ENCODE measurements around the gene RTN4. TPM values are rescaled to one million over a fixed set of nuclear protein-coding genes. Genes with fewer than 3 reads are reported as not detected.

The RTN4 gene
- total RNA-seq, 2 experiments from 2014 or later = 84.9 to 85.7 TPM

DNA sequence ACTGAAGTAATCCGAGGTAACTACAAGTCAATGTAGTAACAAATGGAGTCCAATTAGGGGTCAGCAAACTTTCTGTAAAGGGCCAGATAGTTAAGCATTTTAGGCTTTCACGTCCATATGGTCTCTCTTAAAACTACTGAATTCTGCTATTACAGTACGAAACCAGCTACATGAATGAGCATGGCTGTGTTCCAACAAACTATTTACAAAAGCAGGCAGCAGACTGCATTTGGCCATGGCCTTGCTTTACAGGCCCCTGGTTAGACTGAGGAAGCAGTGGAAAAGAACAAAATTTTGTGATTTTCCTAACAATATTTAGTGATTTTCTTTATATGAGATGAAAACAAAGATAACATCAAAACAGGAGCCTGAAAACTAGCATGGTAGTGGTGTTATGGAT, 64.0 kb downstream of the RTN4 start:
- Mint-ChIP-seq H3K27me3 (no peaks in the 10 kb centered on the region), H3K4me3 (no peak overlapping the region)

DNA sequence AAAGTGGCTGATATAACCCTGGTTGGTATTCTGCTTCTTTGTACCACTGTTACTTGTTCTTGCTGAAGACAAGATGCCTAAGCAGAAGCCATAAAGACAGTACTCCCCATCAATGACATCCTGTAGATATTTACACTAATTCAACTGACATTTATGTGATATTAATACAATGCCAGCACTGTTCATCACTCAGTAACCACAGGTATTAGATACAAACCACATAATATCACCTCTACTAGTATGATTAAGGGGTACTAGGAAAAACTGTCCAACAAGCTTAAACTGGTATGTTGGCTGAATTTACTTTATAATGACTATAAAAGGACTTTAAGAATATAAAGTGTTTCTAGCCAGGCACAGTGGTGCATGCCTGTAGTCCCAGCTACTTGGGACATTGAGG, 65.8 kb downstream of the RTN4 start:
- no peaks in the 10 kb centered on the region for H3K9me3 ChIP-seq (ENCODE audit: control insufficient read depth in 1 of 2, insufficient read depth in 1 of 2, low read length in 2 of 2)
- peaks cover 74% of the 10 kb centered on the region for H3K4me1 Mint-ChIP-seq (ENCODE audit: low read depth)
- no peaks in the 10 kb centered on the region for H3K9me3 Mint-ChIP-seq
- H3K4me1 ChIP-seq (ENCODE audit: insufficient read depth, low read length) = peaks cover 2% of the 10 kb centered on the region
- DNase-seq = no peak
- peaks cover 35% of the 10 kb centered on the region for H3K36me3 ChIP-seq (ENCODE audit: insufficient read depth, low read length)
- H3K27me3 Mint-ChIP-seq = no peaks in the 10 kb centered on the region
- TF ChIP-seq, protein P1, sequence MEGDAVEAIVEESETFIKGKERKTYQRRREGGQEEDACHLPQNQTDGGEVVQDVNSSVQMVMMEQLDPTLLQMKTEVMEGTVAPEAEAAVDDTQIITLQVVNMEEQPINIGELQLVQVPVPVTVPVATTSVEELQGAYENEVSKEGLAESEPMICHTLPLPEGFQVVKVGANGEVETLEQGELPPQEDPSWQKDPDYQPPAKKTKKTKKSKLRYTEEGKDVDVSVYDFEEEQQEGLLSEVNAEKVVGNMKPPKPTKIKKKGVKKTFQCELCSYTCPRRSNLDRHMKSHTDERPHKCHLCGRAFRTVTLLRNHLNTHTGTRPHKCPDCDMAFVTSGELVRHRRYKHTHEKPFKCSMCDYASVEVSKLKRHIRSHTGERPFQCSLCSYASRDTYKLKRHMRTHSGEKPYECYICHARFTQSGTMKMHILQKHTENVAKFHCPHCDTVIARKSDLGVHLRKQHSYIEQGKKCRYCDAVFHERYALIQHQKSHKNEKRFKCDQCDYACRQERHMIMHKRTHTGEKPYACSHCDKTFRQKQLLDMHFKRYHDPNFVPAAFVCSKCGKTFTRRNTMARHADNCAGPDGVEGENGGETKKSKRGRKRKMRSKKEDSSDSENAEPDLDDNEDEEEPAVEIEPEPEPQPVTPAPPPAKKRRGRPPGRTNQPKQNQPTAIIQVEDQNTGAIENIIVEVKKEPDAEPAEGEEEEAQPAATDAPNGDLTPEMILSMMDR (IDR thresholded peaks at IDR 0.05) = no peak
- H3K4me3 ChIP-seq (ENCODE audit: low read length) = no peak overlapping the region
- POLR2A ChIA-PET = no interaction called here
- H3K4me3 Mint-ChIP-seq = no peak overlapping the region
- intact Hi-C loops (cut with DNase I, micrococcal nuclease) = no loop called here
- H3K27ac ChIP-seq (ENCODE audit: low read depth in 1 of 2, low read length in 2 of 2) = no peak overlapping the region
- no peaks in the 10 kb centered on the region for H3K27me3 ChIP-seq (ENCODE audit: control insufficient read depth in 1 of 2, insufficient read depth in 2 of 2, low read length in 2 of 2)
- peaks cover 77% of the 10 kb centered on the region for H3K36me3 Mint-ChIP-seq (ENCODE audit: low read depth)
- CTCF ChIA-PET = interaction anchor here (1.3 kb wide), 1 partner anchor 64 kb away, joined by 4 read pairs; no protein-coding TSS in a partner anchor
- ATAC-seq (ENCODE audit: poor library complexity) = no peak
- H3K27ac Mint-ChIP-seq = no peak overlapping the region

More for the DNA sequence above, 64.0 kb downstream of the RTN4 start:
- ATAC-seq (ENCODE audit: poor library complexity) (no peak), DNase-seq (no peak)
- TF ChIP-seq, protein P1 (IDR thresholded peaks at IDR 0.05) = no peak
- intact Hi-C loops (cut with DNase I, micrococcal nuclease) = no loop called here
- Histone ChIP-seq H3K9me3 (ENCODE audit: control insufficient read depth in 1 of 2, insufficient read depth in 1 of 2, low read length in 2 of 2) (no peaks in the 10 kb centered on the region), H3K4me3 (ENCODE audit: low read length) (no peak overlapping the region), H3K27me3 (ENCODE audit: control insufficient read depth in 1 of 2, insufficient read depth in 2 of 2, low read length in 2 of 2) (no peaks in the 10 kb centered on the region), H3K36me3 (ENCODE audit: insufficient read depth, low read length) (peaks cover 31% of the 10 kb centered on the region), H3K27ac (ENCODE audit: low read depth in 1 of 2, low read length in 2 of 2) (no peak overlapping the region), H3K4me1 (ENCODE audit: insufficient read depth, low read length) (peaks cover 2% of the 10 kb centered on the region)
- ChIA-PET CTCF (no interaction called here), POLR2A (no interaction called here)
- no peaks in the 10 kb centered on the region for H3K9me3 Mint-ChIP-seq
- H3K4me1 Mint-ChIP-seq (ENCODE audit: low read depth) = peaks cover 66% of the 10 kb centered on the region
- H3K36me3 Mint-ChIP-seq (ENCODE audit: low read depth) = peaks cover 64% of the 10 kb centered on the region
- no peak overlapping the region for H3K27ac Mint-ChIP-seq

- intact Hi-C loops (cut with DNase I, micrococcal nuclease) = no loop called here
- peaks cover 80% of the 10 kb centered on the region for H3K36me3 Mint-ChIP-seq (ENCODE audit: low read depth)
Measured at GRCh38 chr2:54983345-54984220, 66.7 kb downstream of the RTN4 start.

More at GRCh38 chr2:54983345-54984220, 66.7 kb downstream of the RTN4 start:
- POLR2A ChIA-PET = interaction anchor here (1.0 kb wide), 1 partner anchor 20 kb away, joined by 3 read pairs; no protein-coding TSS in a partner anchor
- no peaks in the 10 kb centered on the region for H3K27me3 ChIP-seq (ENCODE audit: control insufficient read depth in 1 of 2, insufficient read depth in 2 of 2, low read length in 2 of 2)
- H3K36me3 ChIP-seq (ENCODE audit: insufficient read depth, low read length) = peaks cover 35% of the 10 kb centered on the region
- ATAC-seq (ENCODE audit: poor library complexity) (no peak), DNase-seq (no peak)
- no peaks in the 10 kb centered on the region for H3K9me3 ChIP-seq (ENCODE audit: control insufficient read depth in 1 of 2, insufficient read depth in 1 of 2, low read length in 2 of 2)
- TF ChIP-seq, protein P1 (IDR thresholded peaks at IDR 0.05) = no peak
- Mint-ChIP-seq H3K4me3 (no peak overlapping the region), H3K27me3 (no peaks in the 10 kb centered on the region), H3K9me3 (no peaks in the 10 kb centered on the region), H3K27ac (no peak overlapping the region), H3K4me1 (ENCODE audit: low read depth) (peaks cover 68% of the 10 kb centered on the region)
- H3K27ac ChIP-seq (ENCODE audit: low read depth in 1 of 2, low read length in 2 of 2) = no peak overlapping the region
- CTCF ChIA-PET = no interaction called here
- H3K4me3 ChIP-seq (ENCODE audit: low read length) = no peak overlapping the region
- peaks cover 2% of the 10 kb centered on the region for H3K4me1 ChIP-seq (ENCODE audit: insufficient read depth, low read length)
